Calu3 (cell line): ENCODE results near the gene UGT1A10. TPM values are rescaled to one million over a fixed set of nuclear protein-coding genes. Genes with fewer than 3 reads are reported as not detected.
"Not testable (repeated sequence)": the region's sequence is repeated elsewhere in the genome, so short reads cannot be mapped to it uniquely, and the experiment has no call there.

Experiments used
- Bru-seq: library from RNA; stranded (reverse); fragments of 400-500 nt; gene quantifications from one replicate; lab custom pipeline; 2021; lab: Mats Ljungman, UMichigan
- BruChase-seq, 2 experiments: library from RNA; stranded (reverse); fragments of 400-500 nt; gene quantifications; one replicate each; lab custom pipeline; 2021; lab: Mats Ljungman, UMichigan
- BruUV-seq: library from RNA; stranded (reverse); fragments of 400-500 nt; replicated peaks from 2 replicates; lab custom pipeline; 2021; lab: Mats Ljungman, UMichigan
- CTCF ChIA-PET: fragments of 300-600 bp; sonication (Branson Sonifier 250); formaldehyde crosslinking; loops from one replicate; lab custom pipeline; 2022; ENCODE audit warnings: antibody characterized with exemption; lab: Charles Lee
- DNase-seq: peaks from one replicate; pipeline ENCODE4 v3.0.0; 2022
- H3K27ac Mint-ChIP-seq: one replicate; pipeline ENCODE4 v1.8.0; 2022; ENCODE audit warnings: mixed read lengths; ENCODE audit not compliant: unreplicated experiment
- H3K27me3 Mint-ChIP-seq: one replicate; pipeline ENCODE4 v1.8.0; 2022; ENCODE audit warnings: mixed read lengths; ENCODE audit not compliant: unreplicated experiment
- H3K36me3 Mint-ChIP-seq: one replicate; pipeline ENCODE4 v1.8.0; 2022; ENCODE audit warnings: mild to moderate bottlenecking, moderate library complexity, mixed read lengths; ENCODE audit not compliant: insufficient read depth, unreplicated experiment
- H3K4me1 Mint-ChIP-seq: one replicate; pipeline ENCODE4 v1.8.0; 2022; ENCODE audit warnings: mild to moderate bottlenecking, low read depth, mixed read lengths; ENCODE audit not compliant: unreplicated experiment
- H3K4me3 Mint-ChIP-seq: one replicate; pipeline ENCODE4 v1.8.0; 2022; ENCODE audit warnings: mild to moderate bottlenecking, low read depth, moderate library complexity, mixed read lengths; ENCODE audit not compliant: unreplicated experiment
- H3K9me3 Mint-ChIP-seq: one replicate; pipeline ENCODE4 v1.8.0; 2022; ENCODE audit warnings: low read depth, mixed read lengths; ENCODE audit not compliant: unreplicated experiment
- intact Hi-C: fragments of 100-400 bp; cut with micrococcal nuclease; formaldehyde crosslinking; loops from one replicate; pipeline ENCODE4 v1.10.0; 2022; ENCODE audit not compliant: unreplicated experiment
- long read RNA-seq: library from polyadenylated mRNA; stranded (forward); transcript quantifications from one replicate; pipeline ENCODE4 v2.0.0, GENCODE V29; 2022
- total RNA-seq: library from RNA; stranded (reverse); gene quantifications from 2 replicates; pipeline ENCODE4 v1.2.3, GENCODE V29; 2022
- TF ChIP-seq, protein P1 (sequence below): fragments of 200-600 bp; IDR thresholded peaks from one replicate; pipeline ENCODE4 v1.8.0; 2022; ENCODE audit warnings: antibody characterized with exemption; ENCODE audit not compliant: unreplicated experiment

The UGT1A10 gene
- total RNA-seq (107 and 120 TPM in 2 replicates), Bru-seq, nascent RNA (percentile 91 among the genes with signal in this experiment), BruChase-seq, experiment 1, labeled RNA remaining after a 6-hour chase (percentile 99 among the genes with signal in this experiment), BruChase-seq, experiment 2, labeled RNA remaining after a 2-hour chase (percentile 97 among the genes with signal in this experiment)
- long read RNA-seq, partial matches to known transcripts: 0 of 8 reads
- long read RNA-seq, other reads (novel, unspliced or antisense): 6 of 8 reads

DNA sequence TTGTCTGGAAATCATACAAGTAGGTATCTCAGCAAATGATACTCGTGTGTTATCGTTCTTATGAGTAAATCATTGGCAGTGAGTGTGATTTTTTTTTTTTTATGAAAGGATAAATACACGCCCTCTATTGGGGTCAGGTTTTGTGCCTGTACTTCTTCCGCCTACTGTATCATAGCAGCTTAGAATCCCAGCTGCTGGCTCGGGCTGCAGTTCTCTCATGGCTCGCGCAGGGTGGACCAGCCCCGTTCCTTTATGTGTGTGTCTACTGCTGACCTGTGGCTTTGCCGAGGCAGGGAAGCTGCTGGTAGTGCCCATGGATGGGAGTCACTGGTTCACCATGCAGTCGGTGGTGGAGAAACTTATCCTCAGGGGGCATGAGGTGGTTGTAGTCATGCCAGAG lies at the start of gene UGT1A10:
UGT1A10 (plus strand) TSS at position 143 of the 400 bp plus-strand sequence; CDS start at position 218, 75 bp downstream.
- peak within 1 kb of the TSS; percentile 82 for H3K4me3 Mint-ChIP-seq

DNA sequence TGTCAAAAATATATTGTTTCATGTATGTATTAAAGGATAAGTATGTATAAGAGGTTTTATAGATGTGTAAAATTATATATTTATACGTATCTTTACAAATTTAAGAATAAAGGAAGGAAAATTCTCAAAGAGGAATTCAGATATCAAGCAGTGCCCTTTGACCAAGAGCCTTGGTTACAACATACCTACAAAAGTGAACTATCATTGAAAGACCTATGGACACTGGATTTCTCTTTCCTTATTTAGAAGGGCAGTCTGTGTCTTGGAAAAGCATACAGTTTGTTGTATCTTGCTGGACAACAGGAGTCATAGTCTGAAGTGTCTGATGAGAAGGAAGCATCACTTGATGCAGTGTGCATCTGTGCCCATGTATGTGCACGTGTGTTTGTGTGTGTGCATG lies 47.8 kb upstream of the UGT1A10 start:
- Mint-ChIP-seq H3K9me3 (no peaks in the 10 kb centered on the region), H3K27ac (no peak overlapping the region), H3K4me3 (no peak overlapping the region), H3K36me3 (no peaks in the 10 kb centered on the region), H3K27me3 (no peaks in the 10 kb centered on the region), H3K4me1 (no peaks in the 10 kb centered on the region)
- intact Hi-C loops: no loop called here
- no peak for DNase-seq
- TF ChIP-seq, protein P1, sequence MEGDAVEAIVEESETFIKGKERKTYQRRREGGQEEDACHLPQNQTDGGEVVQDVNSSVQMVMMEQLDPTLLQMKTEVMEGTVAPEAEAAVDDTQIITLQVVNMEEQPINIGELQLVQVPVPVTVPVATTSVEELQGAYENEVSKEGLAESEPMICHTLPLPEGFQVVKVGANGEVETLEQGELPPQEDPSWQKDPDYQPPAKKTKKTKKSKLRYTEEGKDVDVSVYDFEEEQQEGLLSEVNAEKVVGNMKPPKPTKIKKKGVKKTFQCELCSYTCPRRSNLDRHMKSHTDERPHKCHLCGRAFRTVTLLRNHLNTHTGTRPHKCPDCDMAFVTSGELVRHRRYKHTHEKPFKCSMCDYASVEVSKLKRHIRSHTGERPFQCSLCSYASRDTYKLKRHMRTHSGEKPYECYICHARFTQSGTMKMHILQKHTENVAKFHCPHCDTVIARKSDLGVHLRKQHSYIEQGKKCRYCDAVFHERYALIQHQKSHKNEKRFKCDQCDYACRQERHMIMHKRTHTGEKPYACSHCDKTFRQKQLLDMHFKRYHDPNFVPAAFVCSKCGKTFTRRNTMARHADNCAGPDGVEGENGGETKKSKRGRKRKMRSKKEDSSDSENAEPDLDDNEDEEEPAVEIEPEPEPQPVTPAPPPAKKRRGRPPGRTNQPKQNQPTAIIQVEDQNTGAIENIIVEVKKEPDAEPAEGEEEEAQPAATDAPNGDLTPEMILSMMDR: no peak
- CTCF ChIA-PET: no interaction called here
- no TSS peak for BruUV-seq

More for the DNA sequence above, at the start of gene UGT1A10:
- CTCF ChIA-PET, H3K9me3 Mint-ChIP-seq, BruUV-seq, H3K27me3 Mint-ChIP-seq: not testable (repeated sequence)
- peaks cover 30% of the 10 kb centered on the region for H3K36me3 Mint-ChIP-seq
- peak within 1 kb of the TSS; percentile 67 for H3K27ac Mint-ChIP-seq
- intact Hi-C loops: loop anchor here (2.0 to 10.0 kb wide), 3 partner anchors 54 to 150 kb away; partner anchors contain the start of gene UGT1A1
- peak; percentile 61 for DNase-seq
- H3K4me1 Mint-ChIP-seq: peaks cover 49% of the 10 kb centered on the region

DNA sequence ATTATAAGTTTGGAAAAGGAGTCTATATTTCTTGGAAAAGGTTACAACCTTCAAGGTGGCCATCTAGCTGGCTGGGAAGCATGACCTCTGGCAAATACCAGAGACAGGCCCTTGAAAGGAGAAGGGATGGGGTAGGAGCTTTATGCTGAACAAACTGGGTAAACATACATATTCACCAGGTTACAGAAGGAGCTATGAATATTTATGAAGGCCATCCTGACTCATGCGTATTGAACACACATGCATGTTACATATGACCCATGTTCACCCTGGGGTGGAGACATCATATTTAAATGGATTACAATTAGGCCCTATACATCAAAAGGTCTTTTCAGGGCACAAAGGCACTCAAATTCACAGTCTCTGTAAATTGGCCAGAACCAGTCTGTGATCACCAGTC lies 43.5 kb upstream of the UGT1A10 start:
- H3K4me1 Mint-ChIP-seq, H3K27me3 Mint-ChIP-seq, H3K9me3 Mint-ChIP-seq, H3K27ac Mint-ChIP-seq, BruUV-seq, DNase-seq, H3K36me3 Mint-ChIP-seq, H3K4me3 Mint-ChIP-seq, intact Hi-C loops, CTCF ChIA-PET: not testable (repeated sequence)

DNA sequence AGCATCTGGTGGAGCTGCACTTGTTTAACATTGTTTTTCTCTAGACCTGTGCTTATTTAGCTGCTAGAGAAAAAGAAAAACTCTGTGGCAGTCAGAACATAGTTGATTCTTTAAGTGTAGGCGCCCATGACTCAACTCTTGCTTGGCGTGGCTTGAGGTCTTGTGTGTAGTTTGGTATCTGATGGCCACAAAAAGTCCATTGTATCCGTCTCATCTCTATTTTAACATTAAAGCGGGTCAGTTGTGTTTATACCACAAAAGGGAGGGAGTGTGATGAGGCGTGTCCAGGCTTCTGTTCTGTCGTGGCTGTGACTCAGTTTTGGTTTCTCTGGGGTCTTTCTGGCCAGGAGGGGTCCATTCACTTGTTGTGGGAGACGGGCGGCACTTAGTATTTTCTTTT lies 43.0 kb upstream of the UGT1A10 start:
- DNase-seq: no peak
- CTCF ChIA-PET: no interaction called here
- Mint-ChIP-seq H3K27ac (no peak overlapping the region), H3K27me3 (no peaks in the 10 kb centered on the region), H3K36me3 (no peaks in the 10 kb centered on the region), H3K4me3 (no peak overlapping the region), H3K4me1 (peaks cover 10% of the 10 kb centered on the region), H3K9me3 (no peaks in the 10 kb centered on the region)
- intact Hi-C loops: no loop called here
- BruUV-seq: no TSS peak
- TF ChIP-seq, protein P1: no peak

DNA sequence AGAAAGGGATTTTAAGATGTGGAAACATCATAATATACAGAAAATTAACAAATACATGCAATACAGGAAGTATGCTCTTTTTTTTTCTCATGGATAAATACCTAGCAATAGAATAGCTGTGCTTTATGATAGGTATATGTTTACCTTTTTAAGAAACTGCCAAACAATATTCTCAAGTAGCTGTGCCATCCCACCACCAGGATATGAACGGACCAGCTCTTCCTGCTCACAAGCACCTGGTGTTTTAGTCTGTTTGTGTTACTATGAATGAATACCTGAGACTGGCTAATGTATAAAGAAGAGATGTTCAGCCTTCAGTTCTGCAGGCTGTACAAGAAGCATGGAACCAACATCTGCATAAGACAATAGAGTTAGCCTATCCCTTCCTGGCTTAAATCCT lies 38.7 kb upstream of the UGT1A10 start:
- BruUV-seq: no TSS peak
- TF ChIP-seq, protein P1: no peak
- intact Hi-C loops: no loop called here
- H3K4me1 Mint-ChIP-seq: peaks cover 18% of the 10 kb centered on the region
- no peaks in the 10 kb centered on the region for H3K36me3 Mint-ChIP-seq
- no peaks in the 10 kb centered on the region for H3K9me3 Mint-ChIP-seq
- CTCF ChIA-PET: interaction anchor here (0.6 to 0.7 kb wide), 3 partner anchors 15 to 1790 kb away, joined by 3 to 4 read pairs (median 3); no protein-coding TSS in a partner anchor
- DNase-seq: no peak
- H3K27ac Mint-ChIP-seq: no peak overlapping the region
- H3K4me3 Mint-ChIP-seq: no peak overlapping the region
- H3K27me3 Mint-ChIP-seq: no peaks in the 10 kb centered on the region
